Natural killer cell treated with Interleukin-12 subunit alpha and Interleukin-12 subunit beta and Interleukin-15 and Interleukin-18, amount 100 ng/mL, for 72 hours (primary cell): ENCODE results near the gene TACC2. TPM values are rescaled to one million over a fixed set of nuclear protein-coding genes. Genes with fewer than 3 reads are reported as not detected.
"Not testable (repeated sequence)": the region's sequence is repeated elsewhere in the genome, so short reads cannot be mapped to it uniquely, and the experiment has no call there.

Experiments
- ATAC-seq, 2 donors: fragments of 150-1000 bp; cut with Tn5 transposase in 1 of 2; sonication (Bioruptor Pico), chemical (Tn5 transposase) in 1 of 2; 2 replicates each; pipeline ENCODE4 v1.10.0; 2021
- DNase-seq: peaks from one replicate; pipeline ENCODE4 v3.0.0; 2022; ENCODE audit warnings: low spot score
- H3K27ac Mint-ChIP-seq, 2 donors: 1 replicate in 1 of 2; 2 replicates in 1 of 2; pipeline ENCODE4 v1.8.0; 2022; ENCODE audit warnings: mixed read lengths in 2 of 2, mild to moderate bottlenecking in 1 of 2, moderate library complexity in 1 of 2
- H3K27me3 Mint-ChIP-seq, 2 donors: 1 replicate in 1 of 2; 2 replicates in 1 of 2; pipeline ENCODE4 v1.8.0; 2022; ENCODE audit warnings: mixed read lengths in 2 of 2
- H3K36me3 Mint-ChIP-seq: one replicate; pipeline ENCODE4 v1.8.0; 2022; ENCODE audit warnings: mixed read lengths
- H3K4me1 Mint-ChIP-seq, 2 donors: 1 replicate in 1 of 2; 2 replicates in 1 of 2; pipeline ENCODE4 v1.8.0; 2022; ENCODE audit warnings: low read depth in 2 of 2, mixed read lengths in 2 of 2, mild to moderate bottlenecking in 1 of 2
- H3K4me3 Mint-ChIP-seq: one replicate; pipeline ENCODE4 v1.8.0; 2022; ENCODE audit warnings: mixed read lengths
- H3K9me3 Mint-ChIP-seq: 2 replicates; pipeline ENCODE4 v1.8.0; 2022; ENCODE audit warnings: mixed read lengths
- total RNA-seq, 2 donors: library from RNA; stranded (reverse); gene quantifications; one replicate each; pipeline ENCODE4 v1.2.3, GENCODE V29; 2022

Gene TACC2
- total RNA-seq, 2 donors from 2014 or later = not detected

GRCh38 chr10:122050811-122051210 lies 61.8 kb downstream of the TACC2 start:
- ATAC-seq (no peak), DNase-seq (no peak)
- Mint-ChIP-seq H3K36me3 (no peaks in the 10 kb centered on the region), H3K9me3 (no peaks in the 10 kb centered on the region), H3K4me1 (no peaks in the 10 kb centered on the region), H3K4me3 (no peak overlapping the region), H3K27me3 (peaks cover 5 to 7% of the 10 kb centered on the region in 2 donors), H3K27ac (no peak overlapping the region)

GRCh38 chr10:122051609-122052385 lies 62.8 kb downstream of the TACC2 start:
- no peak for DNase-seq
- Mint-ChIP-seq H3K4me3 (no peak overlapping the region), H3K27me3 (peaks cover 5 to 7% of the 10 kb centered on the region in 2 donors), H3K9me3 (no peaks in the 10 kb centered on the region), H3K27ac (no peak overlapping the region), H3K4me1 (no peaks in the 10 kb centered on the region), H3K36me3 (no peaks in the 10 kb centered on the region)
- no peak for ATAC-seq

- Mint-ChIP-seq H3K4me1 (no peaks in the 10 kb centered on the region), H3K9me3 (no peaks in the 10 kb centered on the region), H3K27me3 (peaks cover 5 to 7% of the 10 kb centered on the region in 2 donors), H3K36me3 (no peaks in the 10 kb centered on the region), H3K4me3 (no peak overlapping the region), H3K27ac (no peak overlapping the region)
- ATAC-seq (no peak), DNase-seq (no peak)
These were observed 63.7 kb downstream of the TACC2 start for GRCh38 chr10:122052701-122053100.

- Mint-ChIP-seq H3K27ac (no peak overlapping the region), H3K9me3 (no peaks in the 10 kb centered on the region), H3K36me3 (no peaks in the 10 kb centered on the region), H3K27me3 (peaks cover 5 to 7% of the 10 kb centered on the region in 2 donors), H3K4me3 (no peak overlapping the region), H3K4me1 (no peaks in the 10 kb centered on the region)
- ATAC-seq (no peak), DNase-seq (no peak)
These were observed 64.4 kb downstream of the TACC2 start for GRCh38 chr10:122053314-122053713.

- Mint-ChIP-seq H3K27me3 (peaks cover 4 to 5% of the 10 kb centered on the region in 2 donors), H3K9me3 (no peaks in the 10 kb centered on the region), H3K4me3 (no peak overlapping the region), H3K4me1 (no peaks in the 10 kb centered on the region), H3K27ac (no peak overlapping the region), H3K36me3 (no peaks in the 10 kb centered on the region)
- no peak for DNase-seq
- no peak for ATAC-seq
These were observed 65.4 kb downstream of the TACC2 start for GRCh38 chr10:122054048-122055025.

GRCh38 chr10:122055252-122055651 lies 66.3 kb downstream of the TACC2 start:
- Mint-ChIP-seq H3K27me3 (peaks cover 5 to 10% of the 10 kb centered on the region in 2 donors), H3K36me3 (no peaks in the 10 kb centered on the region), H3K4me3 (no peak overlapping the region), H3K9me3 (no peaks in the 10 kb centered on the region), H3K27ac (no peak overlapping the region), H3K4me1 (no peaks in the 10 kb centered on the region)
- ATAC-seq (no peak), DNase-seq (no peak)

GRCh38 chr10:122056431-122057094 lies 67.6 kb downstream of the TACC2 start:
- ATAC-seq (no peak), DNase-seq (no peak)
- Mint-ChIP-seq H3K27ac (no peak overlapping the region), H3K4me1 (no peaks in the 10 kb centered on the region), H3K4me3 (no peak overlapping the region), H3K27me3 (peaks cover 5 to 10% of the 10 kb centered on the region in 2 donors), H3K9me3 (no peaks in the 10 kb centered on the region), H3K36me3 (no peaks in the 10 kb centered on the region)

GRCh38 chr10:122057841-122058413 lies 69.0 kb downstream of the TACC2 start:
- H3K9me3 Mint-ChIP-seq = no peaks in the 10 kb centered on the region
- no peaks in the 10 kb centered on the region for H3K4me1 Mint-ChIP-seq
- no peaks in the 10 kb centered on the region for H3K36me3 Mint-ChIP-seq
- no peak overlapping the region for H3K27ac Mint-ChIP-seq
- ATAC-seq = no peak
- DNase-seq = no peak
- H3K27me3 Mint-ChIP-seq = peaks cover 5 to 6% of the 10 kb centered on the region in 2 donors
- no peak overlapping the region for H3K4me3 Mint-ChIP-seq

GRCh38 chr10:122060250-122060649 lies 71.3 kb downstream of the TACC2 start:
- Mint-ChIP-seq H3K27me3 (peaks cover 4 to 5% of the 10 kb centered on the region in 2 donors), H3K36me3 (no peaks in the 10 kb centered on the region), H3K9me3 (no peaks in the 10 kb centered on the region), H3K27ac (no peak overlapping the region), H3K4me3 (no peak overlapping the region), H3K4me1 (no peaks in the 10 kb centered on the region)
- DNase-seq (no peak), ATAC-seq (peak in 1 of 2 donors; percentile 53)

- Mint-ChIP-seq H3K36me3 (no peaks in the 10 kb centered on the region), H3K27me3 (peaks cover 5 to 11% of the 10 kb centered on the region in 2 donors), H3K4me3 (no peak overlapping the region), H3K4me1 (no peaks in the 10 kb centered on the region), H3K9me3 (no peaks in the 10 kb centered on the region), H3K27ac (no peak overlapping the region)
- DNase-seq (no peak), ATAC-seq (no peak)
These were observed 74.1 kb downstream of the TACC2 start for GRCh38 chr10:122062831-122063674.

GRCh38 chr10:122066337-122066939 lies 77.5 kb downstream of the TACC2 start:
- H3K4me1 Mint-ChIP-seq, H3K9me3 Mint-ChIP-seq, H3K27ac Mint-ChIP-seq, ATAC-seq, H3K36me3 Mint-ChIP-seq, DNase-seq, H3K4me3 Mint-ChIP-seq: not testable (repeated sequence)
- H3K27me3 Mint-ChIP-seq = peaks cover 2 to 13% of the 10 kb centered on the region in 2 donors

GRCh38 chr10:122068844-122069243 lies 79.9 kb downstream of the TACC2 start:
- Mint-ChIP-seq H3K9me3 (no peaks in the 10 kb centered on the region), H3K27ac (no peak overlapping the region), H3K27me3 (peaks cover 2 to 13% of the 10 kb centered on the region in 2 donors), H3K36me3 (no peaks in the 10 kb centered on the region), H3K4me3 (no peak overlapping the region), H3K4me1 (no peaks in the 10 kb centered on the region)
- no peak for DNase-seq
- no peak for ATAC-seq
